Superior temporal gyrus (tissue), 1 donor: ENCODE measurements around the gene PAK6.
A peak's percentile ranks its signal among the peaks of the same experiment; 100 is the strongest.

Source experiments
- DNase-seq: peaks from one replicate; pipeline ENCODE4 v3.0.0-alpha.2; 2016; ENCODE audit errors: extremely low spot score

PAK6 gene

GRCh38 chr15:40310001-40310959, 71.4 kb downstream of the PAK6 start:
- DNase-seq: peak; percentile 56

- no peak for DNase-seq
Observed at GRCh38 chr15:40310993-40311392, 72.1 kb downstream of the PAK6 start.

- no peak for DNase-seq
Observed at GRCh38 chr15:40312370-40313158, 73.7 kb downstream of the PAK6 start.

- DNase-seq: no peak
Observed at GRCh38 chr15:40313531-40314398, 74.9 kb downstream of the PAK6 start.

GRCh38 chr15:40314723-40315276, 75.9 kb downstream of the PAK6 start:
- DNase-seq: no peak

GRCh38 chr15:40316931-40317330, 78.1 kb downstream of the PAK6 start:
- no peak for DNase-seq

- DNase-seq: no peak
Observed at GRCh38 chr15:40317580-40317979, 78.7 kb downstream of the PAK6 start.

GRCh38 chr15:40320409-40320808, 81.5 kb downstream of the PAK6 start:
- no peak for DNase-seq

GRCh38 chr15:40320931-40321371, 82.1 kb downstream of the PAK6 start:
- DNase-seq: peak; percentile 93

GRCh38 chr15:40322531-40323238, 83.8 kb downstream of the PAK6 start:
- DNase-seq: no peak

- DNase-seq: peak; percentile 81
Observed at GRCh38 chr15:40323239-40323952, 84.5 kb downstream of the PAK6 start, which contains the start of gene INAFM2. TSS of gene INAFM2 (plus strand) at chr15:40323692. CDS start at chr15:40324056, 364 bp downstream.

- no peak for DNase-seq
Observed at GRCh38 chr15:40323953-40324937, 85.4 kb downstream of the PAK6 start.

- no peak for DNase-seq
Observed at GRCh38 chr15:40325188-40325587, 86.3 kb downstream of the PAK6 start.

GRCh38 chr15:40325700-40326099, 86.8 kb downstream of the PAK6 start:
- DNase-seq: no peak
